ENCODE results near the gene STAM2. TPM values are rescaled to one million over a fixed set of nuclear protein-coding genes. Genes with fewer than 3 reads are reported as not detected.

The STAM2 gene
- 65.4 and 67.7 TPM in 2 replicates for total RNA-seq

GRCh38 chr2:152175368-152176112 lies at the start of gene STAM2:
STAM2 (minus strand) TSS chr2:152175763; CDS start chr2:152175642, 121 bp downstream.

GRCh38 chr2:152098496-152099366 lies 76.8 kb downstream of the STAM2 start, which contains the start of gene CACNB4:
CACNB4 (minus strand) TSS chr2:152099044.

Other genes starting within 250 kb of the STAM2 start
- 2.3 and 20.0 TPM in 2 replicates for gene CACNB4, start 76.7 kb downstream of the STAM2 start, total RNA-seq
- gene FMNL2, start 159.4 kb upstream of the STAM2 start, total RNA-seq, result 17.6 and 30.7 TPM in 2 replicates

All from regular cardiac myocyte (primary cell).